Inflammatory macrophage treated with lipopolysaccharide for 4 hours (primary cell): ENCODE results near the gene BCAP29.

Experiments used
- DNase-seq: peaks from one replicate; pipeline ENCODE4 v3.0.0-alpha.2; 2020

Gene BCAP29

GRCh38 chr7:107582875-107583274, 2.8 kb downstream of the BCAP29 start:
- peak; percentile 16 for DNase-seq

DNA sequence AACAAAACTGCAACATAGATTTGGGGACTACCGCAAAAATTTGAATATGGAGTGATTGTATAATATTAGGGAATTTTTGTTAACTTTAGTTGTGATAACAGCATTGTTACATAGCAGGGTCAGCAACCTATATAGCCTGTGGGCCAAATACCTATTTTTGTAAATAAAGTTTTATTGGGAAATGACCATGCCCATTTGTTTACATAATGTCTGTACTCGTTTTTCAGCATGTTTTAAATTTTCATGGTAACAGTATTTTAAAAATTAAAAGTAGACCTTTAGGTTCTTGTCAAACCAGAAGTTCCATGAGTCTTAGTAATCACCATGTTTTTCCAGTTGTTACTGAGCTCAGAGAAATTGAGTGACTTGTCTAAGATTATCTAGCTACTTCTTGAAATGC, 4.7 kb downstream of the BCAP29 start:
- no peak for DNase-seq

GRCh38 chr7:107588529-107589130, 8.6 kb downstream of the BCAP29 start:
- DNase-seq = no peak

DNA sequence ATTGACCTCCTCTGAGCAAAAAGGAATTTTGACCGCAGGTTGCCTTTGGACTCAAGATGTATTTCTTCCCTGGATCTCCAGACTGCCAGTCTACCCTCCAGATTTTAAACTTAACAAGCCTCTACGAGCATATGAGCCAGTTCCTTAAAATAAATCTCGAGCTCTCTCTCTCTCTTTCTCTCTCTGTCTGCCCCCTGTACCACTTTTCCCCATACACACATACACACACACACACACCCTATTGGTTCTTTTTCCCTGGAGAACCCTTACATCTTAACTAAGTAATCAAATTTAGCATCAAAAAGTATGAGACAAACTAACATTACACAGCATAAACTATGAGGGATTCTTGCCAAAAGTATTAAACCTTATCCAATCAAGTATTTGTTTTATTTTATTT, 11.4 kb downstream of the BCAP29 start:
- DNase-seq = no peak

DNA sequence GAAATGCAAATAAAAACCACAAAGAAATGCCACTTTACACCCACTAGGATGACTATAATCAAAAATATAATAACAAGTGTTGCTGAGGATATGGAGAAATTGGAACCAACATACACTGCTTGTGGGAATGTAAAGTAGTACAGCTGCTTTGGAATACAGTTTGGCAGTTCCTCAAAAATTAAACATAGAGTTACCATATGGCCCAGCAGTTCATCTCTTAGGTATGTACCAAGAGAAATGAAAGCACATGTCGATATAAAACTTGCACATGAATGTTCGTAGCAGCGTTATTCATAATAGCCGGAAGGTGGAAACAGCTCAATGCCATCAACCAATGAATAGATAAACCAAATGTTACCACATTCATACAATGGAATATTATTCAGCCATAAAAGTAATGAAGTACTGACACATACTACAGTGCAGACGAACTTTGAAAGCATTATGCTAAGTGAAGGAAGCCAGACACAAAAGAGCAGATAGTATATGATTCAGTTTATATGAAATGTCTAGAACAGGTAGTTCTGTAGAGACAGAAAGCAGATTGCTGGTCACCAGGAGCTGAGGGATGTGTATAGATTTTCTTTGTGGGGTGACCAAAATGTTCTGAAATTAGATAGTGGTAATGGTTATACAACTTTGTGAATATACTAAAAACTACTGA, 12.4 kb downstream of the BCAP29 start:
- no peak for DNase-seq

- no peak for DNase-seq
Measured at GRCh38 chr7:107593025-107593410, 13.0 kb downstream of the BCAP29 start.

GRCh38 chr7:107594961-107595737, 15.1 kb downstream of the BCAP29 start:
- no peak for DNase-seq

GRCh38 chr7:107596881-107597581, 17.0 kb downstream of the BCAP29 start:
- no peak for DNase-seq

GRCh38 chr7:107597582-107597916, 17.5 kb downstream of the BCAP29 start:
- DNase-seq = no peak

- DNase-seq = no peak
Measured at GRCh38 chr7:107597953-107598352, 17.9 kb downstream of the BCAP29 start.

DNA sequence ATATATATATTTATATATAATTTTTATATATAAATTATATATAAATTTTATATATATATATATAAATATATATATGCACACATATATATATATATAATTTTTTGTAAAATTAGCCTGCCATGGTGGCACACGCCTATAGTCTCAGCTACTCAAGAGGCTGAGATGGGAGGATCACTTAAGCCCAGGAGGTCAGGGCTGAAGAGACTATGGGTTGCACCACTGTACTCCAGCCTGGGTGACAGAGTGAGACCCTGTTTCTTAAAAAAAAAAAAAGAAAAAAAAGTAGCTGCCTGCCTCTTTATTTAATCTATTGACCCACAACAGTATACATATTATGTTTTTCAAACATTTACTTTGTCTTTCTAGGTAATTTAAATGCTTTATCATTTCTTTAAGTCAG, 19.2 kb downstream of the BCAP29 start:
- DNase-seq = no peak

- DNase-seq = no peak
Measured at GRCh38 chr7:107600816-107601215, 20.8 kb downstream of the BCAP29 start.

DNA sequence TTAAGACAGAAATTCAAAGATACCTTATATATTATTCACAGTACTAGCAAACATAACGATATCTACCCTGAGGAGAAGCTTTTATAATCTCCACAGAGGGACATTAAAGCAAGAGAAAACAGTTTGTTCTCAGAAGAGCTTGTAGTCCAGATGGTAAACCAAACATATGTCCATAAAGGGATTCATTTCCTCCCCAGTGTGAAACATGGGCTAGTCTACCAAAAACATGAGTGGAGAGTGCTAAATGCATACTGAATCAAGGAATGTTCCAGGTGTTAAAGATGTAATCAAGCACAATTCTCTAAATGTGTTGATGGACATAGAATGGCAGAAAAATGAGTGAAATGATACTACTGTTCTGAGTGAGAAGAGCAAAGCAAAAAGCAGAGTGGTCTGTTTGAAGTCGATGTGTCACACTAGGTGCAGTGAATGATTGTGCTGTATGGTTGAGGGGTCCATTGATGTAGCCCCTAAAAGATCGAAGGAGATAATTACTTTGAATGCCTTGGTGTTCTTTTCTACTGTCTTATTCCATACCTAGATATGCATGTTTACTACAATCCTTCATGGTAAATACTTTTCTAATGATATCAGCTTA, 25.3 kb downstream of the BCAP29 start:
- DNase-seq = no peak

- DNase-seq = no peak
Measured at GRCh38 chr7:107606303-107606702, 26.3 kb downstream of the BCAP29 start.

GRCh38 chr7:107609811-107610261, 29.8 kb downstream of the BCAP29 start:
- no peak for DNase-seq

- no peak for DNase-seq
Measured at GRCh38 chr7:107610323-107610722, 30.3 kb downstream of the BCAP29 start.

DNA sequence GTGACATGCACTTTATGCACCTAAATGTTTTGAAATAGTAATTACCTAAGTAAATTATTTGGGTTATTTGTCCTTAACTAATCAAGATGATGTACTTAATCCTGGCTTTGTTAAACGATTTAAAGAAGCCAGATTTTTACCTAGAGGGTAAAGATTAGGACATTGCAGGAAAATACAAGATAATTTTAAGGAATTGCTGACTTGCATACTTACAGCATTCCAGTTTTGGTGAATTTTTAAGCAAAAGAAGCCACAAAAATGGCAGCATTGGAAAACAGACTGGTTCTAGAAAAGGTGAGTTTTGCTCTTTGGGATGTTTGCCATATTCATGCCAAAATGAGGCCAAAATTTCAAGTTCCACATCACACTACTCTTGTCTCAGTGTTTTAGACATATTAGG, 33.4 kb downstream of the BCAP29 start:
- no peak for DNase-seq

DNA sequence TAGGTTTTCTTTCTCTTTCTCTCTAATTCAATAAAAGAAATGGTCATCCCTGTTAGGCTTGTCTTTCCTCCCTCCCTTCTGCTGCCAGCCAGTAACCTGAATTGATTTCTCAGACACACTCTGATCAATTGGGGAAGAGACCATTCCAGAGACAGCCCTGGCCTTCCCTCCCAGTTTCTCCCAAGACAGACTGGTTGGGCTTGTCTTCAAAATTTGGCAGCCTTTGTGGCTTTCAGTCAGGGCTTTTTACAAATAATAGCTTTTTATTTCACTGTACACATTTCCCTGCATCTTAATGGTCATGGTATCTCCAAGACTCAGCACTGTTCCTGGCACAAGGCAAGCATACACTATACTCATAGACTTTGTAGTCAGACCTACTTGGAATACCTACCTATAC, 33.9 kb downstream of the BCAP29 start:
- DNase-seq = no peak

DNA sequence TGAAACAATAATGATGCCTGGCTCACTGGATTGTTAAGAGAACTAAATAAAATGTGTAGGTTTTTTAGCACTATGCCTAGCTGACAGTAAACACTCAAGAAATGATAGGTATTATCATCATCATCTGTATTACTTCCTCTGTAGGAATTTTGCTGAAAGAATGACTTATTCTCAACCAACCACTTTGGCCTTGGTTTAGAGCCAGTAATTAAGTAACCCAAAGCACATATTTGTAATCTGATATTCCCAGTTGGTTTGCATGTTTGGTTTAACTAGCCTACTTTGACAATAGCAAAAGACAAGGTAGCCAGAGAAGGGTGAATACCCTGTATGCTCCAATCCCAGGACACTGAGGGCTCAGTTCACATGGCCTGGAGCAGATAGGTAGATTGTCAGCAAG, 34.4 kb downstream of the BCAP29 start:
- DNase-seq = no peak

DNA sequence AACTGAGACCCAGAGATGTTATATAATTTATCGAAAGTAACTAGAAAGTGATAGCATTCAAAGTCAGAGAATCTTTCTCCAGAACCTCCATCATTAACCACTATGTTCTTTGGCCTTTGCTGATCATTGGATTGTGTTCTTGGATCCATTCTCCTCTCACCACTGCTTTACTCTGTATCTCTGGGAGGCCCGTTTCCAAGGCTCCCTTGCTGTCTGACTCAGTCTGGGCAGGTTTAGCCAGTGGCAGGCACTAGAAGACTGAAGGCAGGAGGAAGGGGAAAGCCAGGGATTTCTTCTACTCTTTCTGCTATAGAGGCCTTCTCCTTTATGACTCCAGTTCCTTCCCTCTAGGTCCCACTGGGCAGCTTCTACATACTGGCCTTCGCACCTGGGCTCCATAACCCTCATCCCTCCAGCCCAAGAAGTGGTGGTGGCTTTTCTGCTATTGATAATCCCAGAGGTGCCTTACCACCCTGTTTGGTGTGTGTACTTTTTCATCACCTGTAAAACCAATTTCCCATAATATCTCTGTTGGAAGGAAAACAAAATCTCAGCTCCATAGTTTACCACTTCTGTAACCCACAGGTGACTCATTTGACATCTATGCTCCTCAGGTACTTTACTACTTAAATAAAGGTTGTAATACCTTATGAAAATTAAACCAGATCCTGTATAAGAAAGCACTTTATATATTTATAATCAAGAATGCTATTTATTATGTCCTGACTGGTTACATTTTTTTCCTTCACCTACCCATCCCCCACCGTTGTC, 36.0 kb downstream of the BCAP29 start:
- no peak for DNase-seq

- DNase-seq = peak; percentile 84
Measured at GRCh38 chr7:107622429-107622828, 42.4 kb downstream of the BCAP29 start.

GRCh38 chr7:107622894-107623293, 42.8 kb downstream of the BCAP29 start:
- no peak for DNase-seq
